Measurements from ENCODE around the gene SEMA3C. TPM values are rescaled to one million over a fixed set of nuclear protein-coding genes. Genes with fewer than 3 reads are reported as not detected.

The SEMA3C gene
- polyA plus RNA-seq, 3 donors: 23.3 to 30.4 (median 30.0) TPM

DNA sequence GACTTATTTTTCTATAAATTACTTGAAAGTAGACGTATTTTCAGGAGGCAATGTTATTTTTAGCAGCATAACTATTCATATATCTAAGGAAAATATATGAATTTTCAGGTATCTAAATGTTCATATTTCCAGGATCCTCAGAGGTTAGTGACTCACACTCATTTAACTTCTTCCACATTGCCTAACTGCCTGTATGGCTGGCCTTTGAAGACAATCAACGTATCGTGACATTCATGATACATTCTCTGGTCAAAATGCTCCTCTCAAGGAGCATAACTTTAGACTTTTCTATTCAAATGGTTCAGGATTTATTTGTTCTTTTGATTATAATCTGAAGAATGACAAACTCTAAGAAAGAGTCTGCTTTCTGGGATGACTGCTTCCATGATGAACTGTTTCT lies 89.3 kb downstream of the SEMA3C start:
- no peak for DNase-seq (ENCODE audit: low read depth in 3 of 3, low spot score in 2 of 3)

DNA sequence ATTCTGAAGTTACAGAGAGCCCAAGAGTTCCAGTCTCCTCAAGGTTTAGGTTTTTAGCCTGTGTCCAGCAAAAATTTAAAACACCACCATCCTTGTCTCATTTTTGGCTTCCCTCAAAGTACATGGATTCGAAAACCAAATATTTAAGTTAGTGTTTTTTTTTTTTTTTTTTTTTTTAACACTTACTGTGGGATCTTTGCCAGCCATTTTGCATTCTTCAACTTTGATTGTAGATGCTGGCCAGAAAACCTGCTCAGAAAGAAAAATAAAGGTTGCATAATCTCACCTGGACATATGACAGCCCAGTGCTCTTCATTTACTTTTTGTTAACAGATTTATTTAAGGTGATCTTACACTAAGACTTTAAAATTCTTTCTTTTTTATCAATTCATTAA lies 91.6 kb downstream of the SEMA3C start:
- DNase-seq (ENCODE audit: low read depth in 3 of 3, low spot score in 2 of 3): no peak

DNA sequence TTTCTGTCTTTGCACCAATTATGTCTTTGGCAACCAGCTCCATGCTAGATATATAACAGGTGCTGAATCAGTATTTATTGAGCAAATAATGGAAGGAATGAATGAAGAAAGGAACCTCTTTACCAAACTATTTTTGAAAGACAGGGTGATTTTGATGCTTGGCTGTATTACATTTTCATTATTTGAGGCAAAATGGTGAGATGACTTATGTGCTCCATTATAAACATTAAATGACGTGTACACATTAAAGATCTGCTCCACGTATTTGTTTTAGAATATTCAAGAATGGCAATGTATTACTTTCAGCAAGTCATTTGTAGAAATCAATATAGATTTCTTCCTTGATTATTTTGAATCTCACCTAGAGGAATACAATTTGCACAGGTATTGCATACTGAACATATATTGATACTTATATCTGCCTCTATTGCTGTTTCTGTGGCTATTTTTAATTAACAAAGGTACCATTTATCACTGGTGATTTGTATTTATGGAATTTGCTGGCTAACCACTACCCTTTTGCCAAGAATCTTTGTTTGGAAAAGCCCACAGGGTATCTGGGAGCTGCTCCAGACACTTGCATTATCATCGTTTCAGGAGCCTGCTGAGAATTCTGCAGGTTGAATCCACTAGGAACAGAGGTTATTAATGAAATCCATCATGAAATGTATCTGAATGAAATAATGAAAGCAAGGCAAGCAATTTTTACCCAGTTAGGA lies 92.2 kb downstream of the SEMA3C start:
- no peak for DNase-seq (ENCODE audit: low read depth in 3 of 3, low spot score in 2 of 3)

DNA sequence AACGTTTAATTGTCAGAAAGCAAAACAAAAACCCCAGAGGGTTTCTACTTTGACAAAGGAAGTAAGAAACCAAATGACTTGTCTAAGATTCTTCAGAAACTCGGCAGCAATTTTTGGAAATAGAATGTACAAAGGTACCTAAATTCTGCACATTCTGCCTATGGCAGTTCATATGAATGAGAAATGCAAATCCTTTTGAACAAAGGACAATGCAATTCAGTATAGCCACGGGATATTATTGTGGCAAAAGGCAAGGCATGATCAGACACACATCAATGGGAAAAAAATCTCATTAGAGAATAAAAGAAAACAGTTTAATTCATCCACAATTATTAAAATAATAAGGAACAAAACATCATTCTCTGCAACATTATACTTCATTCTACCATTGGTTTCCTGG lies 93.4 kb downstream of the SEMA3C start:
- no peak for DNase-seq (ENCODE audit: low read depth in 3 of 3, low spot score in 2 of 3)

DNA sequence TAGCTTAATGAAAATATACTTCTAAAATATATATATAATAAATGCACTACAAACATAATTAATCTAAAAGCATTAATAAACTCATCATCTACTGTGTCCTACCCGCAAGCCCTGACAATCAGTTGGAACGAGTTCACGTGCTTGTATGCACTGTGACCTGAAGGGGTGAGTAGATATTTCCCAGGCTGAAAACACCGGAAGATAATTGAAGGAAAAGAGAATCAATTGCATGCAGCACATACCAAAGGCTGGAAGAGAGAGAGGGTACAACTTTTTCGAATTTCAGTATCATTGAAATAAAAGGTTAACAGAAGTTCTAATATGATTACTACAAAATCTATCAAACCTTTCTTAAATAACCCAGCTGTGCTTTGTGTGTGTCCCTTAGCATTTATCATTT lies 94.6 kb downstream of the SEMA3C start:
- no peak for DNase-seq (ENCODE audit: low read depth in 3 of 3, low spot score in 2 of 3)

DNA sequence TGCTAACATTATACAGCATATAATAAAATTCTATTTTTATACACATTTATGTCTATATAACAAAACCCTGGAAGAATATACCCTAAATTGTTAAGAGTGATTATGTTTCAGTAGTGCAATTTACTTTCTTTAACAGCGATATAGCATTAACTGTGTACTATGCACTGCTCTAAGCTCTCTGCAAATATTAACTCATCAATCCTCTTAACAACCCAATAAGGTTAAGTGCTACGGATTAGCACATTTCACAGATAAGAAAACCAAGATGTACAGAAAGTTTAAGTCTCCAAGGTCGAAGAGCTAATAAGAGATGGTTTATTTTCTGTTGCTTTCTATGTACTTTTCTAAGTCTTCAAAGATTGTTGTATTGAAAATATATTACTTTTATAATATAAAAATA lies 95.8 kb downstream of the SEMA3C start:
- no peak for DNase-seq (ENCODE audit: low read depth in 3 of 3, low spot score in 2 of 3)

DNA sequence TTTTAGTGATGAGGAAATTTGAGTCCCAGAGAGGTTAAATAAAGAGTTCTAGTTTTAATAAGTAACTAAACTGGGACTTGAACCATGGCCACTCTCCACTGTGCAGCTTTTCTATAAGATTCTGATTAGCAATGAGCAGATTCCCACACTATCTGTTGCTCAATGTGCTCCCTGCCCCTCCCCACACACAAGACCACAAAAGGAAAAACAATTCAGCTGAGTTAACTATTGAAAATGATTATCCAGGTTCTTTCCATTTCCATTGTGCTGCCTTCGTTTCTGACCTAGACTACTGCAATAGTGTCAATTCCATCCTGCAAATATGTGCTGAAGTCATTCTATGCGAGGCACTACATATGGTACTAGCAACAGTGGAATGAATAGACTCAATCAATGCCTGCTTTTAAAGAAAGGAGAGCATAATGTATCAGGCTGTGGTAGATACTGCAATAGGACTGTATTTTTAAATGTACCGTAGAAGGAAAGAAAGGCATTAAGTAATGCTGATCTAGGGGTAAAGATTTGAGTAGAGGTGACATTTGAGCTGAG lies 97.0 kb downstream of the SEMA3C start:
- DNase-seq (ENCODE audit: low read depth in 3 of 3, low spot score in 2 of 3): no peak

DNA sequence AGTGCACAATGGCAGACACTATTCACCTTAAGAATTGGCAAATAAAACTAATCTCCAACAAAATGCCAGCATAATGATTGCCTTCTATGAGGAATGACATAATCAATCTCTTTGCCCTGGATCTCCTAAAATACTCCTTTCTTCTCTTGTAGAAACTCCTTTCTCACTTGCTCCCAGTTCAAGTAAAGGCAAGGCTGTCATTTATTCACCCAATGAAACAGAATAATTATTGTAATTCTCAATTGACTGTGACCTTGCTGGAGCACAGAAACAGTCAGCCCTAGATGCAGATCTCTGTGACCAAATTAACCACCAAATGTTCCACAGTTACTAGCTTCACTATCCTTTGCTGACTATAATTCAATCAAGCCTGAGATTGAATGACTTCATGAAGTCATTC lies 99.3 kb downstream of the SEMA3C start:
- no peak for DNase-seq (ENCODE audit: low read depth in 3 of 3, low spot score in 2 of 3)

DNA sequence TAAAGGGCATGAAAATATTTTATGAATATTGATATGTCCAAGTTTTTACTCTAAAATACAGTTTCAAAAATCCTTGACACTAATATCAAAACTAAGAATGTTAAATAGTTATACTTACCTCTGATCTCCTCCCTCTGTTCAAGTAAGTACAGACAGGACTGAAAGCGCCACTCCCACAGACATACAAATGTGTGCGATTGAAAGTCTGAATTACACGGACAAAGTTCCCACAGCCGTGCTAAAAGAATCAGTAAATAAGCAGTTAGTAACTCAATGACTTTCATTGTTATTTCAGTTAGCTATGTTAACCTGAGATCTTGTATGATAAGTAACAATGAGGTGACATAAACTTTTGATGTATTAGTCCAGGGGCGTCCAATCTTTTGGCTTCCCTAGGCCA lies 100.7 kb downstream of the SEMA3C start:
- DNase-seq (ENCODE audit: low read depth in 3 of 3, low spot score in 2 of 3): no peak

DNA sequence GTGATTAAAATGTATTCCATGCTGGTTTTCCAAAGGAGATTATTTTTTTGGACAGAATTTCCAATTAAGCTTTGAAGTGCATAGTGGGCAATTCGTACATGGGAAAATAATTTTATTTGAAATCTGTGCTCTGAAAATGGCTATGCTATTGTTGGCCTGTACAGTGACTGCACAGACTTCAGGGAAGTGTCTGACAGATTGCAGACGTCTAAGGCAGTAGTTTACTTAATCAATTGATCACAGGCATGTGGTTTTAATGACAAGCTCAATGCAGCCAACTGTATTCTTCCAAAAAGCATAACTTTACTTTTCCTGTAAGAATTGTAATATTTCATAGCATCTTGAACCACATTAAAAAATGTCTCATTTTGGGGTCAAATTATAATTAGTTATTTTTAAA lies 102.0 kb downstream of the SEMA3C start:
- no peak for DNase-seq (ENCODE audit: low read depth in 3 of 3, low spot score in 2 of 3)

DNA sequence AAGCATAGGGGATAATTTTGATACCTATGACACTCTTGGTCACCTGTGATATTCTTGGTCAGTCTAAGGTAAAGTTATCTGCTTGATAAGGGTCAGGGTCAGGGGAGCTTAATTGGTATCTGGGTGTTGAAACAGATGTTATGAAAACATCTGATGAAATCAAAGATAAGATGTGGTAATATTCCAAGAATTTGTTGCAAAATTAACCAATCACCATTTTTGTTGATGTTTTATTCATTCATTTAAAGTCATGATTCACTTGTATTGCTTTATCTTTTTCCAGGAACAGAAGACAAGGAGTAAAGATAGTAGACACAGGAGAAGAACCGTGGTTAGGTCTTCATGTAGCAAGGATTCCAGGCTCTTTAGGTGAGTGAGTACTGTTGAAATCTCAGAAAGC lies 103.1 kb downstream of the SEMA3C start:
- DNase-seq (ENCODE audit: low read depth in 3 of 3, low spot score in 2 of 3): no peak

DNA sequence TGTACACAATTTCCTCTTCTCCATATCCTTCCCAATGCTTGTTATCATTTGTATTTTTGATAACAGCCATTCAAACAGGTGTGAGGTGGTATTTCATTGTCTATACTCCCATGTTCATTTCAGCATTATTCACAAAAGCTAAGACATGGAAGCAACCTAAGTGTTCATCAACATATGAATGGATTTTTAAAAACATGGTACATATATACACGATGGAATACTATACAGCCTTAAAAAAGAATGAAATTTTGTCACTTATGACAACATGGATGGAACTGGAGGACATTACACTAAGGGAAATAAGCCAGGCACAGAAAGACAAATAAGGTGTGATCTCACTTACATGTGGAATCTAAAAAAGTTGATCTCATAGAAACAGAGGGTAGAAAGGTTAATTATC lies 109.3 kb downstream of the SEMA3C start:
- no peak for DNase-seq (ENCODE audit: low read depth in 3 of 3, low spot score in 2 of 3)

DNA sequence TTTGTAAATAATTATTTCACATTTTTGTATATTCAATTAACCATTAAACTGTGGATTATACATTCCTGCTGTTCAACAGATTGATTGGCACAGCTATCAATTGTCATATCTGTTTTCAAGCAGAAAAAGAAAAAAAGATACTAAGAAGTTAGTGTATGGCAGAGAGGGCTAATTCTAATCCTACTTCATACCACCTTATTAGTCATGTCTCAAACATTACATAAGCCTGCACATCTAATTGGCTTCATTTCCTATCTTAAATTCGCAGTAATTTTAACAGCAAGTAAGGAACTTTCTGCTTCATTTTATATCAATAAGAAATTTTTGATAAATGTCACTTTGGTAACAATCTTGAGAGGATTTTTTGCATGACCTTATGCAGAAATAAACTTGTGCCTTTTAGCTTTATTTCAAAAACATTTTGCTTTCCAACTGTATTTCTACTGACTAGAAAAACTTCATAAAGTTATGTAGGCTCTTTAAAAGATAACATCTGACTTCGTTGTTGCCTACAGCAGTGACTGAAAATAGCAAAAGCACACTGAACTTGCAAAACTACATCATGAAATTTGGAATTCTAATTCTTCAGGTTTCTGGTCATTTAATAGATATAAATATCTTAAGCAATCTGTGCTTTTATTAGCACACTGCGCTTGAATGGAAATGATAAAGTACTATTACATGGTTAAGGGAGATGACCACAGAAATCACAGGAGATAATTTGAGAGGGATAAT lies 111.5 kb downstream of the SEMA3C start:
- DNase-seq (ENCODE audit: low read depth in 3 of 3, low spot score in 2 of 3): no peak

DNA sequence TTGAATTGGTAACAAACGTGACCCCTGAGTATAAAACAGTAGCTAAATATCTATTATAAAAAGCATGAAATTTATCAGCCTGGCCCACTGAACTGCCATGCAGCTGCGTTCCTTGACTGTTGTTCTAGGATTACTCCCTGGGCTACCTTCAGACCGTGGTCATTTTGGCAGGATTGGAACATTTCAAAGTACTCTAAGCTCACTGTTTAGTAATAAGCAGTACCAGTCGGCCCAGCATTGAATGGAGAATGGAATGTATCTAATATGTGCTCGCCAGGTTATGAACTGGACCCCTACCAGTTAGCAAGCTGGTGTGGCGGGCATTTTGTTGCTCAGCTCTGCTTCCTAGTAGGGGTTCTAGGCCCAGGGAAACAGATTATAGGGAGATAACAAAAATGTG lies 112.2 kb downstream of the SEMA3C start:
- DNase-seq (ENCODE audit: low read depth in 3 of 3, low spot score in 2 of 3): no peak

DNA sequence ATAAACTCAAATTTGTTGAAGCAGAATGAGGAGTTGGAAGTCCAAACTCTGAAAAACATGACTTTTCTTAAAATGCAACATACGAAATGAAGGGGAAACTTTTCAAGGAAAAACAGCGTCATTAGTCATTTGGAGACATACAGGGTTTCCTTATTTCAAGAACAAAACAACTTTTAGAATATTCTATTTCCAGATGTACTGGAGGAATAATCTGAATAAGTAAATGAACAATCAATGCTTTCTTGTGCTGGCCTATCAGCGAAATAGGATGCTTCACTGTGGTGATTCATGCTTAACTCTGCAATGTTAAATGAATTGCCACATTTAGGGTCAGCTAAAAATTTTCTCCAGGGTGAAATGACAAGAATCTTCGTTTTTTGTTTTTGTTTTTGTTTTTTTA lies 114.3 kb downstream of the SEMA3C start:
- DNase-seq (ENCODE audit: low read depth in 3 of 3, low spot score in 2 of 3): no peak

DNA sequence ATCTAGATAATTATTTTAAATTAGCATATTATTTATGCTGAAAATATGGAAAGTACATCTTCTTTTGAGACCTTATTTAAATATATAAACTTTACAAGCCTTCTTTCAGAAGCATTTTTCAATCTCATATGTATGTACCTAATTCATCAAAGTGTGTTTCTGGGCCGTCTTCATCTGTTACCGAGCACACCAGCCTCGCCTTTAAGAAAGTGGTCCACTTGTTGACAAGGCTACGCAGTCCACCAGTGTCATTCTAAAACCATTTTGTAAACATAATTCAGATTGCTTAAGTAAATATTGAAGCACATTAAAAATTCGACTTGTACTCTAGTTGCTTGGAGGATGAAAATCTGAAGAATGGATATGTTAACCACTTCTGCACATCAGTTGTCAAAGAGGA lies 116.3 kb downstream of the SEMA3C start:
- no peak for DNase-seq (ENCODE audit: low read depth in 3 of 3, low spot score in 2 of 3)

DNA sequence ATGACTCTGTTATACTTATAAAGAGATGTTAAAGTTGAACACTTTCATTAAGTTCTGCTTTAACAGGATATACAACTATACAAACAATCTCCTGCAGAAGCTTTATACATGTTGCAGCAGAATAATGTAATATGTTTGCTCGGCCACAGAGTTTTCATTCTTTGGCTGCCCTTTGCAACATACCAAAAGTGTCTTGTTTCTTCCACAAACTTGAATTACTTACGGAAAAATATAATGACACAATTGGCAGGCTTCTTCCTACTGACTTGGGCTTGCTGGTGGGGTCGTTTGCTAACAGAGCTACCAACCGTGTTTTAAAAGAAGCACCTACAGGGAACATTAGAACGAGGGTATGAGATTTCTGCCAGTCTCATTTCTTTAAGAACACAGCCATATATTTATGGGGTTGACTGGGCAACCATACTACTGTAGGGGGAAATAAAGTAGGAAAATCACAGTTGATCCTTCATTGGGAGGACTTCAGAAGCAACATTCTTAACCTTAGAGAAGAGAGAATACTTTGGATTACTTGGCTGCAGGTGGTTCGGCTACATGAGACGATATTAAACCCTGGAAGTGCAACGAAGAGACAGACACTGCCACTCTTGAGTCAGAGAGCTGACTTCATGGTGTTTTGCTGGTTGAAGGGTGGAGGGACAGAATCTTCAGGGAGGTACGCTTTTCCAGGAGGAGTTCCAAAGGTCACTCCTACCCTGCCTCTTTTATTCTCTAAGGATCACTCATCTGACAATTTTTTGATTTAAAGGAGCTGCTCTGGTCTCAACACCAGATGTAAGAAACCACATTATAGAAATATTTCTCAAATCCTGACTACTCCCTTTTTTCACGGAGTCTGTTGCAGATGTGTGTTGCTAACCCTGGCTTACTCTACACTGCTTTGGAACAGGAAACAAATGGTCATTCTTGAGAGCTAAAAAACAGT lies 123.9 kb downstream of the SEMA3C start:
- DNase-seq (ENCODE audit: low read depth in 3 of 3, low spot score in 2 of 3): peak in 1 of 3 donors; percentile 23

DNA sequence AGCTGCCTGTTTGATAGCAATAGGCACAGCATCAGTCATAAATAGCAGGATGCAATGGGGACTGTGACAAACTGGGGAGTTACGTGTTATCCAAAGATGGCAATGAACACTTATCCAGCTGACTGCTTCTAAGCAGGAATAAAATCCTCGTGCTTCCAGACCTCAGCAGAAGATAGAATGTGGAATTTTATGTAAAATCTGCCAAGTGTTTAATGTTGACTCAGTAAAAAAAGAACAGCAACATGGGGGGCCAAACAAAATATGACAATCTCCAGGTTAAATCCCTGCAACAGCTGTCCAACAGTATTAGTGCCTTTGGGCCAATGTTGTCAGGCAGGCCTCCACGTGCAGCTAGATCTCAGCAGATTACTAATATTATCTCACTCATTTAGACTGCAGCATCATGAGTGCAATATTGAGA lies 127.3 kb downstream of the SEMA3C start:
- DNase-seq (ENCODE audit: low read depth in 3 of 3, low spot score in 2 of 3): no peak

DNA sequence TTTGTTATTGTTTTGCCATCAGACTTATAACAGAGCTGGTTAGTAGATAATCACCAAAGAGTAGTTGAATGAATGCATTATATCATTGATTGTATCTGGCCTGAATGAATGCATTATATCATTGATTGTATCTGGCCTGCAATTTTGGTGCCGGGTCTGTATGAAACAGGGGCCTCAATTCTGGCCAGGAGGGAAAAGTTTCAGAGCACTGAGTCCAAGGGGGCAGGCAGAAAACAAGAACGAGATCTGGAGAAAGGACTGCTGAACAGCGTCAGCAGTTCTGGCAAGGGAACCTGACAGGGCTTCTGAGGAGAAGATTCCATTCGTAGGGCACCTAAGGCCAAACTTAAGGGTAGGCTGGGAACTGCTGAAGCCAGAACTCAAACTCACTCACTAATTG lies 128.0 kb downstream of the SEMA3C start:
- no peak for DNase-seq (ENCODE audit: low read depth in 3 of 3, low spot score in 2 of 3)

DNA sequence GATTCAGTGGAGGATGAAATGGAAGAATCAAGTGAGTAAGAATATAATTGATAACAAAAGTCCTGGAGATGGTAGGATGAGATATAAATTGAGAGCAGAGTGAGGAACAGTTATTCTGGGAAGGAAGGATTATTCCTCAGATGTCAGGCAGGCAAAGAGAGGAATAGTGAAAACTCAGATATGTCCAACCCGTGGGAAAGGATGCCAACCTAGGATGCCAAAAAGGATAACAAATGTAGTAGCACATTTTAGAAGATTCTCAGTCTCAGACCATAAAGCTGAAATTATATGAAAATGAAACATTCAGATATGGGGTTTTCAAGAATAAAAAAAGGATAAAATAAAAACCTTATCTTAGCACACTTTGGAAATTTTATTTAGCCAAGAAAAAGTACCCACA lies 131.1 kb downstream of the SEMA3C start:
- no peak for DNase-seq (ENCODE audit: low read depth in 3 of 3, low spot score in 2 of 3)

DNA sequence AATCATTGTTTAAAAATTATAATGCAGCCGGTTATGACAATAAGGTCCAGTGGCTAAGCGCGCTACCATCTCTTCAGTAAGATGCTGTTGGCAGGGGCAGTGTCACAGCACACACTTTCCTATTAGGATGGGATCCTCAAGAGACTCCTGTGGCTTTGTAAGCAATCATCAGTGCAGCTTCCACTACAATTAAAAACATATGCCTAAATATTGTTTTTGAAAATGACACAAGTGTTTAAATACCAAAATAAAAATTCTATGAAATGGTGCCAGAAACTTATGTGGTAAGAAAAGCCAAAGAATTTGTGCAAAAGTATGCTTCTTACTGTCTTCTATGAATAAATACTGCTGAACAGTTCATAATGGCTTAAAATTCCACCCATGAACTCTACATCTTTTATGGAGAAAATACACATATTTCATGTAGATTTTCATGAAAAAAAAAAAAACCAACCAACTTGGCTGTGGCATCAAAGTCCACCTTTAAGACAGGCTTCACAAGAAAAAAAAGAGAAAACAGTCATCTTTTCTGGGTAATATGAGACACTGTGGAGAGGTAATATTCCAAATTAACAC lies 132.8 kb downstream of the SEMA3C start:
- no peak for DNase-seq (ENCODE audit: low read depth in 3 of 3, low spot score in 2 of 3)

Measured in right renal cortex interstitium (tissue), 3 donors.